PFSK-1 (cell line): ENCODE results near the gene ACOX1.

Experiments used
- TAF1 ChIP-seq: IDR thresholded peaks from 2 replicates; pipeline ENCODE4 v1.6.1; 2012; ENCODE audit warnings: low read length, control low read depth, borderline replicate concordance; ENCODE audit not compliant: insufficient read depth
- TF ChIP-seq, protein P1 (sequence below), 2 experiments: IDR thresholded peaks; 2 replicates each; pipeline versions ENCODE4 v1.6.1 to v1.8.0; 2011 to 2012; ENCODE audit warnings: low read depth in 2 of 2, low read length in 2 of 2, control low read depth in 1 of 2, inconsistent platforms in 1 of 2, mild to moderate bottlenecking in 1 of 2, moderate library complexity in 1 of 2; ENCODE audit not compliant: insufficient read depth in 1 of 2

DNA sequence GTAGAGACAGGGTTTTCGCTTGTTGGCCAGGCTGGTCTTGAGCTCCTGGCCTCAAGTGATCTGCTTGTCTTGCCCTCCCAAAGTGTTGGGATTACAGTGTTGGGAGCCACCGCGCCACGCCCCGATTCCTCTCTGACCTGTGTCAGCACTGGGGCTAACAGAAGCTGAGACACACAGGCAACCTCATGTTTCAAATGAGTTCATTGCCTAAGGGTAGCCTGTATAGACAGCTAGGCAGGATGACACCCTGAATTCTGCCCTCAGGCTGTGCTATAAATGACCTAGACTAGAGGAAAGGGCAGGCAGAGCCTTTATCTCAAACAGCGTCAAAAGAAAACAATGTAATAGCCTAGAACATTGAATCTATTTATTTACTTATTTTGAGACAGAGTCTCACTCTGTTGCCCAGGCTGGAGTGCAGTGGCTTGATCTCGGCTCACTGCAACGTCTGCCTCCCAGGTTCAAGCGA lies 19.4 kb upstream of the ACOX1 start:
- no peak for TF ChIP-seq TAF1
- TF ChIP-seq, protein P1, sequence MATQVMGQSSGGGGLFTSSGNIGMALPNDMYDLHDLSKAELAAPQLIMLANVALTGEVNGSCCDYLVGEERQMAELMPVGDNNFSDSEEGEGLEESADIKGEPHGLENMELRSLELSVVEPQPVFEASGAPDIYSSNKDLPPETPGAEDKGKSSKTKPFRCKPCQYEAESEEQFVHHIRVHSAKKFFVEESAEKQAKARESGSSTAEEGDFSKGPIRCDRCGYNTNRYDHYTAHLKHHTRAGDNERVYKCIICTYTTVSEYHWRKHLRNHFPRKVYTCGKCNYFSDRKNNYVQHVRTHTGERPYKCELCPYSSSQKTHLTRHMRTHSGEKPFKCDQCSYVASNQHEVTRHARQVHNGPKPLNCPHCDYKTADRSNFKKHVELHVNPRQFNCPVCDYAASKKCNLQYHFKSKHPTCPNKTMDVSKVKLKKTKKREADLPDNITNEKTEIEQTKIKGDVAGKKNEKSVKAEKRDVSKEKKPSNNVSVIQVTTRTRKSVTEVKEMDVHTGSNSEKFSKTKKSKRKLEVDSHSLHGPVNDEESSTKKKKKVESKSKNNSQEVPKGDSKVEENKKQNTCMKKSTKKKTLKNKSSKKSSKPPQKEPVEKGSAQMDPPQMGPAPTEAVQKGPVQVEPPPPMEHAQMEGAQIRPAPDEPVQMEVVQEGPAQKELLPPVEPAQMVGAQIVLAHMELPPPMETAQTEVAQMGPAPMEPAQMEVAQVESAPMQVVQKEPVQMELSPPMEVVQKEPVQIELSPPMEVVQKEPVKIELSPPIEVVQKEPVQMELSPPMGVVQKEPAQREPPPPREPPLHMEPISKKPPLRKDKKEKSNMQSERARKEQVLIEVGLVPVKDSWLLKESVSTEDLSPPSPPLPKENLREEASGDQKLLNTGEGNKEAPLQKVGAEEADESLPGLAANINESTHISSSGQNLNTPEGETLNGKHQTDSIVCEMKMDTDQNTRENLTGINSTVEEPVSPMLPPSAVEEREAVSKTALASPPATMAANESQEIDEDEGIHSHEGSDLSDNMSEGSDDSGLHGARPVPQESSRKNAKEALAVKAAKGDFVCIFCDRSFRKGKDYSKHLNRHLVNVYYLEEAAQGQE (IDR thresholded peaks at IDR 0.05; ENCODE audit: insufficient read depth in 1 of 2, low read depth in 2 of 2, low read length in 2 of 2) = no peak
